Activated naive CD8-positive, alpha-beta T cell treated with anti-CD3 and anti-CD28 coated beads, Interleukin-2, amount 50 U/mL, for 24 hours (primary cell): ENCODE data around the gene SLC8A1.

ENCODE experiments used
- ATAC-seq: fragments of 150-1000 bp; cut with Tn5 transposase; one replicate; pipeline ENCODE4 v1.10.0; 2021
- DNase-seq: peaks from one replicate; pipeline ENCODE4 v3.0.0; 2021
- H3K27ac Mint-ChIP-seq: one replicate; pipeline ENCODE4 v1.8.0; 2021; ENCODE audit warnings: mild to moderate bottlenecking, mixed read lengths
- H3K27me3 Mint-ChIP-seq: one replicate; pipeline ENCODE4 v1.8.0; 2021; ENCODE audit warnings: mixed read lengths
- H3K36me3 Mint-ChIP-seq: one replicate; pipeline ENCODE4 v1.8.0; 2021; ENCODE audit warnings: low read depth, mixed read lengths
- H3K4me1 Mint-ChIP-seq: one replicate; pipeline ENCODE4 v1.8.0; 2021; ENCODE audit warnings: mixed read lengths
- H3K4me3 Mint-ChIP-seq: one replicate; pipeline ENCODE4 v1.8.0; 2021; ENCODE audit warnings: mild to moderate bottlenecking, moderate library complexity, mixed read lengths
- H3K9me3 Mint-ChIP-seq: one replicate; pipeline ENCODE4 v1.8.0; 2021; ENCODE audit warnings: mixed read lengths

SLC8A1 gene

DNA sequence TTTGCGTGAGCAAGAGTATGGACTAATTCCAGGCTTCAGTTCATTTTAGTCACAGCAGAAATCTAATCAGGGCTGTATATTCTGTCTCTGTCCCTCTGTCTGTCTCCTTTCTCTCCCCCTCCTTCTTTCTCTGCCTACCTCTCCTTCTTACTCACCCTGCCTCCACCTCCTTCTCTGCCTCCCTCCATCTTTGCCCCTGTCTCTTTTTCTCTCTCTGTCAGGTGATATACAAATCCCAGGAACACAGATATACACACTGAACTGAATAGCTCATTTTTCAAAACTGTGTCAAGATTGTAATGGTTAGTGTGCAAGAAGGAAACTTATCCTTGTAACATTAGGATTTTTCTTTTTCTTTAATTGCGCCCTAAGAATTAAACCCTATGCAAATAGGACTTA is 32.5 kb downstream of the SLC8A1 start:
- no peaks in the 10 kb centered on the region for H3K4me1 Mint-ChIP-seq
- H3K4me3 Mint-ChIP-seq, result no peak overlapping the region
- ATAC-seq, result no peak
- peaks cover 4% of the 10 kb centered on the region for H3K27me3 Mint-ChIP-seq
- no peaks in the 10 kb centered on the region for H3K36me3 Mint-ChIP-seq
- H3K9me3 Mint-ChIP-seq, result no peaks in the 10 kb centered on the region
- no peak for DNase-seq
- no peak overlapping the region for H3K27ac Mint-ChIP-seq

GRCh38 chr2:40418614-40419363 is 33.1 kb downstream of the SLC8A1 start:
- Mint-ChIP-seq H3K27ac (no peak overlapping the region), H3K4me3 (no peak overlapping the region), H3K9me3 (no peaks in the 10 kb centered on the region), H3K36me3 (no peaks in the 10 kb centered on the region), H3K27me3 (peaks cover 4% of the 10 kb centered on the region), H3K4me1 (no peaks in the 10 kb centered on the region)
- DNase-seq, result no peak
- ATAC-seq, result no peak

DNA sequence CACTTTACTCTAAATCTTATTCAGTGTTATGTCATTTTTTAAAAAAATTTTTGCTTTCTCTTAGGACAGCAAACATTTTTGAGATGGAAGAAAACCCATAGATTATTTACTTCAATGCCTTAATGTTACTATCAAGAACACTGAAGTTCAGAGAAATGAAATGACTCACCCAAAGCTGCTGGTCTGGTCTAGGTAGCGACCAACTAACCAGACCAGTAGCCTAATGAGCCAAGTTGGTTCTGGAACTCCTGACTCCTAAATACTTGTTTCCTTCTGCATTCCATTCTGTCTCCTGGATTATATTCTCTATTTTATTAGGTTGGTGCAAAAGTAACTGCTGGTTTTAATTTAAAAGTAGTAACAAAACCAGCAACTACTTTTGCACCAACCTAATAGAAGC is 35.4 kb downstream of the SLC8A1 start:
- no peak overlapping the region for H3K27ac Mint-ChIP-seq
- no peak overlapping the region for H3K4me3 Mint-ChIP-seq
- H3K4me1 Mint-ChIP-seq, result no peaks in the 10 kb centered on the region
- H3K36me3 Mint-ChIP-seq, result no peaks in the 10 kb centered on the region
- DNase-seq, result no peak
- peaks cover 2% of the 10 kb centered on the region for H3K27me3 Mint-ChIP-seq
- no peaks in the 10 kb centered on the region for H3K9me3 Mint-ChIP-seq
- no peak for ATAC-seq

DNA sequence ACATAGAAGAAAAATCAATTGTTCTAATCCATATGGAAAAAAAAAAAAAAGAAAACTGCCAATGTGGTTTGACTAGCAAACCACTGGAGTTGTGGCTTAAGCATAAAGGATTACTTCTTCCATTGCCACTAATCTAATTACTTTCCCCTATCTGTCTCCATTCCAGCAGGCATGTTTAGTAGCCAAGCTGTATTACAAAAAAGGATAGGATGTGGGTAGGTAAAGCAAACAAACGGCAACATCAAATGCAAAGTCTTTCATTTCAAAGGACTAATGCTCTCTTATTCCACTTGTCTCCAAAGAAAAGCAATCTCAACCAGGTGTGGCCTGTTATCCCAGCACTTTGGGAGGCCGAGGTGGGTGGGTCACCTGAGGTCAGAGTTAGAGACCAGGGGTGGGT is 36.5 kb downstream of the SLC8A1 start:
- no peaks in the 10 kb centered on the region for H3K4me1 Mint-ChIP-seq
- DNase-seq (no peak), ATAC-seq (no peak)
- no peak overlapping the region for H3K4me3 Mint-ChIP-seq
- no peaks in the 10 kb centered on the region for H3K27me3 Mint-ChIP-seq
- H3K36me3 Mint-ChIP-seq, result no peaks in the 10 kb centered on the region
- H3K27ac Mint-ChIP-seq, result no peak overlapping the region
- H3K9me3 Mint-ChIP-seq, result no peaks in the 10 kb centered on the region

GRCh38 chr2:40412456-40412855 is 39.4 kb downstream of the SLC8A1 start:
- H3K36me3 Mint-ChIP-seq, result no peaks in the 10 kb centered on the region
- no peak overlapping the region for H3K27ac Mint-ChIP-seq
- H3K4me1 Mint-ChIP-seq, result no peaks in the 10 kb centered on the region
- DNase-seq (no peak), ATAC-seq (no peak)
- no peaks in the 10 kb centered on the region for H3K9me3 Mint-ChIP-seq
- no peaks in the 10 kb centered on the region for H3K27me3 Mint-ChIP-seq
- H3K4me3 Mint-ChIP-seq, result no peak overlapping the region

- no peak for DNase-seq
- H3K4me3 Mint-ChIP-seq, result no peak overlapping the region
- no peaks in the 10 kb centered on the region for H3K9me3 Mint-ChIP-seq
- no peaks in the 10 kb centered on the region for H3K36me3 Mint-ChIP-seq
- H3K27me3 Mint-ChIP-seq, result no peaks in the 10 kb centered on the region
- H3K27ac Mint-ChIP-seq, result no peak overlapping the region
- ATAC-seq, result no peak
- H3K4me1 Mint-ChIP-seq, result no peaks in the 10 kb centered on the region
Measured at GRCh38 chr2:40410695-40411094, 41.2 kb downstream of the SLC8A1 start.

DNA sequence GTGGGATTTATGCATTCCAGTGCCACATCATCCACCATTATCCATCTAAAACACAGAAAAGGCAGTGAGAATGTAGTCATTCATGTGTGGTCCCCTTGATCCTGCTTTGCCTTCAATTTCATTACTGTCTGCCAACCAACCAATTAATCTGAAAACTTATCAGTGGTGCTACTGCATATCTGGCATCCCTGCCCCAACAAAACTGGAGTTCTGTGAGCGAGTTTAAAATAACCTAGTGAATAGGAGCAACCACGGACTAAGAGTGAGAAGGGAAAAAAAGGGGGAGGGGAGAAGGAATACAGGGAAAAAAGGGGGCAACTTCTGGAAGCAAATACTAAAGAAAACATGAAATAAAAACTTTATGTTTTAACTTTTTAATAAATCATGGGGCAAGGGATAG is 42.2 kb downstream of the SLC8A1 start:
- no peak for DNase-seq

DNA sequence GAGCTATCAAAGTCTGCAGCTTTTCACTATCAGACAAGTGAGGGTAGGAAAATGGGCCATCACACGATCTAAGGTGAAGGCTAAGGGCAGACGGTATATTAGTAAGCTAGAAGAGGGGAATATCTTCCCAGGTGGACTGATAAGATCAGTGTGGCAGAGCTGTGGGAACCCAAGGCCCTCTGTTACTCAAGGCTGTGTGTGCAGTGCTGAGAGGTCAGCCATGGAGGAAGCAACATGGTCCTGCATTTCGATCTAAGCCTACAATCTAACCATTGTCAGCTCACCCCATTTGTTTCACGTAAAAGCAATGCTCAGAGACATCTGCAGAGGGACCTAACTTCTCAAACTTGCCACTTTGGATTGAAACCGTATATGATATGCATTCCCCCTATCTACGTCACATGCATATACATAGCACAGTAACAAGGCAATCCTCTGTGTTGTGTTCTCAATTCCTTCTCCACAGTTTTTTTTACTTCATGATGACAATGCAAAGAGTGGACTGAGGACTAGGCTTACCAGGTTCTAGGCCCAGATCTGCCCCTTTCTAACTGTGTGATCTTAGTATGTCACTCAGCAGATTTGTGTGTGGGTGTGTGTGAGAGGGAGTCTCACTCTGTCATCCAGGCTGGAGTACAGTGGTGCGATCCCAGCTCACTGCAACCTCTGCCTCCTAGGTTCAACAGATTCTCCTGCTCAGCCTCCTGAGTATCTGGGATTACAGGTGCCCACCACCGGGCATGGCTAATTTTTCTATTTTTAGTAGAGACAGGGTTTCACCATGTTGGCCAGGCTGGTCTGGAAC is 45.2 kb downstream of the SLC8A1 start:
- no peaks in the 10 kb centered on the region for H3K9me3 Mint-ChIP-seq

More for the DNA sequence above, 42.2 kb downstream of the SLC8A1 start:
- Mint-ChIP-seq H3K27ac (no peak overlapping the region), H3K4me1 (no peaks in the 10 kb centered on the region), H3K27me3 (no peaks in the 10 kb centered on the region), H3K36me3 (no peaks in the 10 kb centered on the region), H3K9me3 (no peaks in the 10 kb centered on the region), H3K4me3 (no peak overlapping the region)
- ATAC-seq, result no peak

DNA sequence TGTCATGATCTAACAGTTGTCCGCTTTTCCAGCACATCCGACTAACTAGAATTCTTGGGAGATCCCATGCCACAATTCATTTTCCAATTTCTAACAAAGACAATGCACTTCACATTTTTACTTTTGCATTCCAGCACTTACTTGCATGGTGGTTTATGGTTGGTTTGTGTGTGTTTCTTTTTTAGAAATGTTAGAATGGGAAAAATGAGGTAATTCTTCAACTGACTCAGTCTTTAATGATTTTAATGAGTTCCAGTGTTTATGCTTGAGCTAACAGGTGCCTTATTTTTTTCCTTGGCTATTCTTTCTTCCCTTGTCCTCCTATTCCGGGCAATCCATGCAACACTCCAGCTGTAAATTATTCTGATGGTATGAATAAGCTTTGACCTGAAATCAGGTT is 46.4 kb downstream of the SLC8A1 start:
- Mint-ChIP-seq H3K4me3 (no peak overlapping the region), H3K27ac (no peak overlapping the region), H3K4me1 (peaks cover 6% of the 10 kb centered on the region), H3K36me3 (no peaks in the 10 kb centered on the region), H3K27me3 (no peaks in the 10 kb centered on the region), H3K9me3 (peaks cover 2% of the 10 kb centered on the region)
- ATAC-seq (no peak), DNase-seq (no peak)

More for the DNA sequence above, 45.2 kb downstream of the SLC8A1 start:
- ATAC-seq (no peak), DNase-seq (no peak)
- no peak overlapping the region for H3K27ac Mint-ChIP-seq
- peaks cover 5% of the 10 kb centered on the region for H3K4me1 Mint-ChIP-seq
- no peak overlapping the region for H3K4me3 Mint-ChIP-seq
- no peaks in the 10 kb centered on the region for H3K36me3 Mint-ChIP-seq
- no peaks in the 10 kb centered on the region for H3K27me3 Mint-ChIP-seq

DNA sequence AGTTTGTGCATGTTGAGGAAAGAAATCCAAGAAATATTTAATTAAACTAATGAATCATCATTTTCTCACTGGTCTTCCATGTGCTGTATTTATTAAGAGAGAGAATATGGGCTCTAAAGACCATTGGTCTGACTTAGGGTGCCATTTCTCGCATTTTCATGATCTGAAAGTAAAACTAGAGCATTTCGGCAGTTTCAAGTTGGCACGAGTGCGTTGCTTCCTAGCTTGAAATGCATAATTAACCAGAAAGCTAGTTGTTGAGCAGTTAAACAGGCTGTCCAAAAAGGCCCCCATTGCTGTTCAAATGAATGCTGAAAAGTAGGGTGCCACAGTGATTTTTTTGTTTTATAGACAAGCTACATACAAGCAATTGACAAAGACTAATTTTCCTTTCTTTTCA is 47.4 kb downstream of the SLC8A1 start:
- DNase-seq (no peak), ATAC-seq (no peak)
- H3K36me3 Mint-ChIP-seq, result no peaks in the 10 kb centered on the region
- peaks cover 4% of the 10 kb centered on the region for H3K9me3 Mint-ChIP-seq
- H3K4me1 Mint-ChIP-seq, result peaks cover 6% of the 10 kb centered on the region
- no peaks in the 10 kb centered on the region for H3K27me3 Mint-ChIP-seq
- no peak overlapping the region for H3K4me3 Mint-ChIP-seq
- no peak overlapping the region for H3K27ac Mint-ChIP-seq

- H3K27me3 Mint-ChIP-seq, result no peaks in the 10 kb centered on the region
- no peak overlapping the region for H3K27ac Mint-ChIP-seq
- no peak for ATAC-seq
- H3K9me3 Mint-ChIP-seq, result peaks cover 4% of the 10 kb centered on the region
- peaks cover 6% of the 10 kb centered on the region for H3K4me1 Mint-ChIP-seq
- H3K36me3 Mint-ChIP-seq, result no peaks in the 10 kb centered on the region
- DNase-seq, result no peak
- no peak overlapping the region for H3K4me3 Mint-ChIP-seq
Measured at GRCh38 chr2:40403233-40403836, 48.6 kb downstream of the SLC8A1 start.

DNA sequence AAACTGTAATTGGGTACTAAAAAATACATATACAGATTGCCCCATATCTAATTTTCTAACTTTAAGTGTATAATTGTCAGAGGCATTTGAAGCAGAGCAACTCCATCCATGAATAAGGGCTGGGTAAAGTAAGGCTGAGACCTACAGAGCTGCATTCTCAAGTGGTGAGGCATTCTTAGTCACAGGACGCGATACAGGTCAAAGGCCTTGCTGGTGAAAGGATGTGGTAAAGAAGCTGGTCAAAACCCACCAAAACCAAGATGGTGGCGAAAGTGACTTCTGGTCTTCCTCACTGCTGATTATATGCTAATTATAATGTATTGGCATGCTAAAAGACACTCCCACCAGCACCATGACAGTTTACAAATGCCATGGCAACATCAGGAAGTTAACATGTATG is 50.0 kb downstream of the SLC8A1 start:
- H3K27me3 Mint-ChIP-seq, result no peaks in the 10 kb centered on the region
- H3K27ac Mint-ChIP-seq, result no peak overlapping the region
- peak; percentile 4 for DNase-seq
- H3K9me3 Mint-ChIP-seq, result peaks cover 4% of the 10 kb centered on the region
- H3K4me1 Mint-ChIP-seq, result peaks cover 6% of the 10 kb centered on the region
- no peak overlapping the region for H3K4me3 Mint-ChIP-seq
- no peaks in the 10 kb centered on the region for H3K36me3 Mint-ChIP-seq
- peak; percentile 43 for ATAC-seq

GRCh38 chr2:40400336-40400953 is 51.4 kb downstream of the SLC8A1 start:
- peaks cover 4% of the 10 kb centered on the region for H3K9me3 Mint-ChIP-seq
- no peaks in the 10 kb centered on the region for H3K27me3 Mint-ChIP-seq
- no peaks in the 10 kb centered on the region for H3K36me3 Mint-ChIP-seq
- ATAC-seq (no peak), DNase-seq (no peak)
- no peak overlapping the region for H3K27ac Mint-ChIP-seq
- H3K4me3 Mint-ChIP-seq, result no peak overlapping the region
- H3K4me1 Mint-ChIP-seq, result peaks cover 6% of the 10 kb centered on the region

GRCh38 chr2:40397765-40398164 is 54.1 kb downstream of the SLC8A1 start:
- no peaks in the 10 kb centered on the region for H3K27me3 Mint-ChIP-seq
- no peak for ATAC-seq
- no peak for DNase-seq
- H3K9me3 Mint-ChIP-seq, result peaks cover 4% of the 10 kb centered on the region
- no peak overlapping the region for H3K4me3 Mint-ChIP-seq
- peaks cover 6% of the 10 kb centered on the region for H3K4me1 Mint-ChIP-seq
- no peaks in the 10 kb centered on the region for H3K36me3 Mint-ChIP-seq
- H3K27ac Mint-ChIP-seq, result no peak overlapping the region

GRCh38 chr2:40396124-40396523 is 55.8 kb downstream of the SLC8A1 start:
- Mint-ChIP-seq H3K27me3 (no peaks in the 10 kb centered on the region), H3K27ac (no peak overlapping the region), H3K4me1 (no peaks in the 10 kb centered on the region), H3K36me3 (no peaks in the 10 kb centered on the region), H3K9me3 (peaks cover 4% of the 10 kb centered on the region), H3K4me3 (no peak overlapping the region)
- no peak for ATAC-seq
- DNase-seq, result no peak
